Measurements from ENCODE around the gene GPATCH8. TPM values are rescaled to one million over a fixed set of nuclear protein-coding genes. Genes with fewer than 3 reads are reported as not detected.
"Not testable (repeated sequence)": the region's sequence is repeated elsewhere in the genome, so short reads cannot be mapped to it uniquely, and the experiment has no call there.

The GPATCH8 gene
- total and polyA plus RNA-seq, 2 of the 8 experiments (the other 6 are each of a cell fraction or from before 2014, with no cell fraction given): 20.5 to 58.1 TPM

GRCh38 chr17:44537922-44538321 lies 34.7 kb upstream of the GPATCH8 start:
- not testable (repeated sequence) for H2BK15ac ChIP-seq (ENCODE audit: low read length); H2BK20ac ChIP-seq (ENCODE audit: low read length); H3K36me3 ChIP-seq (ENCODE audit: control insufficient read depth in 2 of 4, insufficient read depth in 4 of 4, low read length in 3 of 4); H3K14ac ChIP-seq (ENCODE audit: insufficient read length); H2AFZ ChIP-seq (ENCODE audit: low read length); H4K8ac ChIP-seq (ENCODE audit: extremely low read depth, insufficient read depth, low read length); H2AK5ac ChIP-seq (ENCODE audit: low read depth, low read length); H3K9me3 ChIP-seq (ENCODE audit: insufficient read depth in 2 of 2, low read depth in 1 of 2, low read length in 1 of 2); H3K23me2 ChIP-seq (ENCODE audit: low read depth, low read length); H2BK5ac ChIP-seq (ENCODE audit: low read depth, low read length); FAIRE-seq; H3K4me3 ChIP-seq (ENCODE audit: extremely low read depth in 1 of 4, insufficient read depth in 2 of 4, low read depth in 3 of 4, low read length in 4 of 4); H3K56ac ChIP-seq (replicated peaks; ENCODE audit: insufficient read length, low read depth, low read length); H2BK12ac ChIP-seq (ENCODE audit: low read depth, low read length); H3K4ac ChIP-seq (replicated peaks; ENCODE audit: insufficient read length, low read depth, low read length); H3K18ac ChIP-seq (ENCODE audit: extremely low read depth, low read length); H3K79me1 ChIP-seq (ENCODE audit: low read depth, low read length); H3K79me2 ChIP-seq (ENCODE audit: control insufficient read depth in 1 of 2, insufficient read depth in 2 of 2, low read length in 2 of 2); H4K20me1 ChIP-seq (replicated peaks in 1 of 2; ENCODE audit: control insufficient read depth in 1 of 2, insufficient read depth in 2 of 2, low read length in 2 of 2); DNase-seq (ENCODE audit: low read depth in 1 of 2, low spot score in 2 of 2); H4K5ac ChIP-seq (ENCODE audit: insufficient read length, low read depth, low read length); H3K4me2 ChIP-seq (ENCODE audit: insufficient read depth in 1 of 2, low read depth in 2 of 2, low read length in 2 of 2); H3K27ac ChIP-seq (ENCODE audit: low read depth, low read length); H2BK120ac ChIP-seq (replicated peaks; ENCODE audit: low read depth, low read length); H3K23ac ChIP-seq (ENCODE audit: insufficient read length); H4K91ac ChIP-seq (replicated peaks; ENCODE audit: insufficient read length, low read length); H3K9ac ChIP-seq (replicated peaks in 1 of 4; ENCODE audit: extremely low read depth in 1 of 4, low read depth in 3 of 4, low read length in 3 of 4)
- H3K4me1 ChIP-seq (replicated peaks in 1 of 4; ENCODE audit: control insufficient read depth in 3 of 4, insufficient read depth in 4 of 4, low read length in 3 of 4): peaks cover 5 to 41% (median 35%) of the 10 kb centered on the region in 4 experiments
- peak; percentile 54; the same call in 1 of the 2 replicates for TF ChIP-seq SP1 (IDR thresholded peaks at IDR 0.05; ENCODE audit: low read depth, low read length)
- ChIA-PET POLR2A (ENCODE audit: partially characterized antibody) (interaction anchor here (0.5 to 14.7 kb wide), 5 partner anchors 9 to 69 kb away, joined by 3 to 219 read pairs (median 3); partner anchors contain the start of genes FZD2 and GPATCH8), CTCF (ENCODE audit: partially characterized antibody) (interaction anchor here (0.6 to 7.3 kb wide), 9 partner anchors 14 to 1144 kb away, joined by 3 to 68 read pairs (median 4); partner anchors contain the start of gene FZD2)
- H3K27me3 ChIP-seq (replicated peaks in 1 of 4; ENCODE audit: control insufficient read depth in 3 of 4, extremely low read depth in 1 of 4, insufficient read depth in 3 of 4, low read length in 3 of 4): peaks cover 11 to 51% (median 31%) of the 10 kb centered on the region in 4 experiments
- 83% methylated on average over 3 of the region's 3 CpGs; no CpG with 5 or more reads in 1 of the 2 experiments for WGBS, 2 experiments (ENCODE audit: extremely low coverage in 1 of 2, insufficient coverage in 1 of 2, insufficient read length in 1 of 2, insufficient replicate concordance in 2 of 2, low coverage in 1 of 2, low lambda C conversion rate in 2 of 2, missing lambda C conversion rate in 1 of 2)

Data from H1 (cell line).